GM19328 (cell line): ENCODE data around the gene ULBP2.
"Not testable (repeated sequence)": the region's sequence is repeated elsewhere in the genome, so short reads cannot be mapped to it uniquely, and the experiment has no call there.

ENCODE experiments used
- ATAC-seq: cut with Tn5 transposase; IDR thresholded peaks from one replicate; pipeline ENCODE4 v1.9.1; 2021; ENCODE audit warnings: mild to moderate bottlenecking, moderate library complexity; ENCODE audit not compliant: unreplicated experiment

ULBP2 gene

GRCh38 chr6:149948011-149948410 lies 6.2 kb downstream of the ULBP2 start:
- no peak for ATAC-seq

DNA sequence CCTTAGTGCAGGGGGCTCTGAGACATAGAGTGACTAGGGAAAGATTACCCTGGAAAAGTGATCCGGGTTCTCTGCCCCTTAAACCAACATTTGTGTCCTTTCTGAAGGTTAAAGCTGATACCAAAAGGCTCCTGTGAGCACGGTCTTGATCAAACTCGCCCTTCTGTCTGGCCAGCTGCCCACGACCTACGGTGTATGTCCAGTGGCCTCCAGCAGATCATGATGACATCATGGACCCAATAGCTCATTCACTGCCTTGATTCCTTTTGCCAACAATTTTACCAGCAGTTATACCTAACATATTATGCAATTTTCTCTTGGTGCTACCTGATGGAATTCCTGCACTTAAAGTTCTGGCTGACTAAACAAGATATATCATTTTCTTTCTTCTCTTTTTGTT lies 6.8 kb downstream of the ULBP2 start:
- ATAC-seq, result no peak

DNA sequence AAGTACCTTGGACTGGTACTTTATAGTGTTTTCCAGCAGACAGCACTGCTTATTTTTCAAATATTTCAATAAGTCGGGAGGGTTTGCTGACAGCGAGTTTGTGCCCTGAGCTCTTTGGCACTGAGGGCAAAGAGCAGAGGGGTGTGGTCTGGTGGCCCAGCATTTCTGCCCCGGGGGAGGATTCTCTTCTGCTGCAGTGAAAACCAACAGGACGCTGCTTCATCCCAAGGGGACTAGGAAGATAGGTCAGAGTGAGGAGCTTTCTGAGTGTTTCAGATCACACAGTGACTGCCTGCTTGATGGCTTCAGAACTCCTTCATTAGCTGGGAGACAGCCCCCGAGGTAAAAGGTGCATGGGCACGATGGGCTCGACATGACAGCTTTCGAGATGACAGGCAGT lies 8.6 kb downstream of the ULBP2 start:
- no peak for ATAC-seq

DNA sequence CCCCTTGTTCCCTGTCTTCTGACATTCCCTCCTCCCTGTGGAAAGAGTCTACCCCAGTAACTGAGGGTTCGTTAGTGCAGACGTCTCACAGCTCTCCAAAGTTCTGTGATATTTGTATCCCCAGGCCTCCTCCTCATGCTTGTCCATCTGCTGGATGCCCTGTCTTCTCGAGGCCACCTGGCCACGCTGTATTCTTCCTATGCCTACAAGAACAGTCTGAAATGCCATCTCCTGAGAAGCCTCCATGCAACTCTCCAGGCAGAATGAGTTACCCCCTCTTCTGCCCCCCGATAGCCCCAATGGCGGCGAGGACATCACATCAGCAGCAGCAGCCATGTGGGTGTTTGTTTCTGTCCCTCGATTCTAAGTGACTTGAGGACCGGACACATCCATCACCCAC lies 9.3 kb downstream of the ULBP2 start:
- ATAC-seq, result no peak

- ATAC-seq, result no peak
These were observed 9.8 kb downstream of the ULBP2 start for GRCh38 chr6:149951626-149952025.

- ATAC-seq, result not testable (repeated sequence)
These were observed 11.6 kb downstream of the ULBP2 start for GRCh38 chr6:149953390-149953789.

DNA sequence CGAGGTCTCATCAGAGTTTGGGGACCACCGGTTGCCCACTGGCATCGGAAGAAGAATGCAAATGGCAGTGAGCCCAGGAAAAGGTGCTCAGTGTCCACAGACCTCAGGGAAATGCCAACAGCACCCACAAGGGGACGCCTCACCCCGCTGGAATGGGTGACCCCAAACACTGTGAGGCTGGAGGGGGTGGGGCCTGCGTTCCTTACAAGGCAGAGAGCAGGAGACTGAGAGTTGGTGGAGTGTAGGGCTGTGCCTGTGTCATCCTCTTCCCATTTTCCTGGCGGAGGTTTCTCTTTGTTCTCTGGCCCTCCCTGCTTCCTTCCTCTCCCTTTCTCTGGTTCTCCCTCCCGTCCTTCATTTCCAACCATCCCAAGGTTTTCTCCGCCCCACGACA lies 12.1 kb downstream of the ULBP2 start:
- not testable (repeated sequence) for ATAC-seq

GRCh38 chr6:149954328-149954983 lies 12.6 kb downstream of the ULBP2 start:
- not testable (repeated sequence) for ATAC-seq

- ATAC-seq, result not testable (repeated sequence)
These were observed 13.3 kb downstream of the ULBP2 start for GRCh38 chr6:149954984-149955653.

DNA sequence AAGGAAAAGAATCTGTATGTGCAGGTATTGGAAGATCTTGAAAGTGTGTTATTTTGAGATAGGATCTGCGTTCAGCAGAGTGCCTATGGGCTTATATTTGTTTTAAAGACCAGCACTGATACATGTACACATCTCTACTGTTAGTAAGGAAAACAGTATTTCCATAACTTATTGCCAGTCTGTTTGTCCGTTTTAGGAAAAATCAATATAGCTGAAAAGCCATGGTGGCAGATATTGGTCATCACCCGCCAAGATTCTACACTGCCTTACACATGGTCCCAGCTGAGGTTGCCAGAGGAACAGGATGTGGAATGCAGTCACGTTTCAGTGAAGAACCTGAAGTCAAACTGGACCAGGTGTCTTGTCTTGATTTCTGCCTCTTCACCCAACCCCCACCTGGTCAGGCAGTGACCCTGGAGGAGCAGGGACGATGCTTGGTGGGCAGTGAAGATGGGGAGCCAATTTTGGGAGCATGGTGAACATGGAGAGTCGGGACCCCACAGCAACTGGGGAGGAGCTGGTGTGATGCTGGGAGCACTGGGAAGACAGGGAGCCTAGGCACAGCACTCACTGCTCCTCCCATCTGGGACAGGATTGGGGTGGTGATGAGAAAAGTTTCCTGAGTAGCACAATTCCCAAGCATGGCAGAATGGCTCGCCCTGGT lies 14.0 kb downstream of the ULBP2 start:
- not testable (repeated sequence) for ATAC-seq

GRCh38 chr6:149958124-149958523 lies 16.3 kb downstream of the ULBP2 start:
- ATAC-seq, result not testable (repeated sequence)

DNA sequence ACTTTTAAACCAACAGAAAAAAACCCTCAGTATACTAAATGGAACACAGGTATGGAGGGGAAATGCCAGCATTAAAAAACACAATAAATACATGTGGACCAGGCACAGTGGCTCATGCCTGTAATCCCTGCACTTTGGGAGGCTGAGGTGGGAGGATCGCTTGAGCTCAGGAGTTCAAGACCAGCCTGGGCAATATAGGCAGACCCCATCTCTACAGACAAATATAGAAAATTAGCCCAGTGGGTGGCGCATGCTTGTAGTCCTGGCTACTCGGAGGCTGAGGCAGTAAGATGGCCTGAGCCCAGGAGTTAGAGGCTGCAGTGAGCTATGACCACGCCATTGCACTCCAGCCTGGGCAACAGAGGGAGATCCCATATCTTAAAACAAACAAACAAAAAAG lies 18.0 kb downstream of the ULBP2 start:
- not testable (repeated sequence) for ATAC-seq

DNA sequence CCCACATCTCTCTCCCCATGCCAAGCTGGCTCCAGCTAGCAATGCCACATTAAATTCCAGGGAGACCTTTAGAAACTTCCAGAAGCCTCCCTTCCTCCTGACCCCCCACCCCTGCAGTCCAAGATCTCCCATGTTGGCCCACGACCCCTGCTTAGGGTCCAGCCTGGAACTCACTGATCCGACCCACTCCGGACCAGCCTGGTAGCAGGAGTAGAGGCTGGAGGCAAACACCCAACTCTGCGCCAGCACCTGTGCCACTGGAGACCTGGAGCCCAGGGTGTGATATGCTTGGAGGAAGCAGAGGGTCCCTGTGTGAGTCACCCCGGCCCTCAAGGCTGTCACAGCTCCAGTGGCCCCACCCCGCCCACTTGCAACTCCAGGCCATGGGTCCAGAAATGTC lies 18.7 kb downstream of the ULBP2 start:
- no peak for ATAC-seq

DNA sequence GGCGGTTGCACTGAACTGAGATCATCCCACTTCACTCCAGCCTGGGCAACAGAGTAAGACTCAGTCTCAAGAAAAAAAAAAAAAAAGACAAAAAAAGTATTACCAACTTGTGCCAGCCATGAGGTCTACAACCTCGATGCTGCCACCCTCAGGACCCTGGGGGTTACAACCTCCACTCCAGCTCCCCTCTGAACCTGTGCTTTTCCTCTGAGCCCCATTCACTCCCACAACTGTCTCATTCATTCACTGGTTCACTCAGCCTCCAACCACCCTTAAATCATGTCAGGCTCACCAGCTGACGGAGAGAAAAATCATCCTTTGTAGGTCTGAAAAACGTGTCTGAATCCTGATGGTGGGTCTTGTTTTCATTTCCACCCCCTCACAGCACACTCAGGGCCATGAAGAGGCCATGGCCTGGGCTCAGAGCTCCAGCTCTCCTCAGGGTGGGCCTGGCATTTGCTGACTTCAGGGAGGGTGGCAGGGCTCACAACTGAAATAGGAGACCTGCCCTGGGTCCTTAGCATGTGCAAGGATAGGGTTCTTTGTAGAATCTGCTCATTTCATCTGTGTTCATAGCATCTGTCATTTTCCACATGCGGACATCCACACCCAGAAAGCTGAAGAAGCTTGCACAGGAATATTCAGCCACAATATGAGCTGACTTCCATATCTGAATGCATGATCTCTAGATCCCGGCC lies 20.1 kb downstream of the ULBP2 start:
- ATAC-seq, result no peak

GRCh38 chr6:149962461-149963211 lies 20.8 kb downstream of the ULBP2 start:
- ATAC-seq, result no peak

DNA sequence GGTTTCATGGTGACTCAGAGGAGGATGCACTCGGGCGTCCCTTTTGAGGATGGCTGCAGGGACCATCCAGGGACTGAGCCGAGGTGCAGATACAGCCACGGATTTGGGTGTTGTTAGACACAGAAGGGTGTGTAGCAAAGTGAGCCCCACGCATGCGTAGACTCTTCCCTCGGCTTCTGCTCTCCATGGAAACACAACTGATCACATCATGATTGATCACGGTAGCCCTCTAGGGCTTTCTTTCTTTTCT lies 21.3 kb downstream of the ULBP2 start:
- ATAC-seq, result no peak

- ATAC-seq, result no peak
These were observed 21.9 kb downstream of the ULBP2 start, which contains the start of gene ULBP1 for GRCh38 chr6:149963462-149964307. ULBP1 (plus strand) TSS chr6:149963943; CDS start chr6:149964050, 107 bp downstream.

- no peak for ATAC-seq
These were observed 22.7 kb downstream of the ULBP2 start for GRCh38 chr6:149964308-149965193.
